Measurements from ENCODE around the gene MMS19.
"Not testable (repeated sequence)": the region's sequence is repeated elsewhere in the genome, so short reads cannot be mapped to it uniquely, and the experiment has no call there.

Gene MMS19

DNA sequence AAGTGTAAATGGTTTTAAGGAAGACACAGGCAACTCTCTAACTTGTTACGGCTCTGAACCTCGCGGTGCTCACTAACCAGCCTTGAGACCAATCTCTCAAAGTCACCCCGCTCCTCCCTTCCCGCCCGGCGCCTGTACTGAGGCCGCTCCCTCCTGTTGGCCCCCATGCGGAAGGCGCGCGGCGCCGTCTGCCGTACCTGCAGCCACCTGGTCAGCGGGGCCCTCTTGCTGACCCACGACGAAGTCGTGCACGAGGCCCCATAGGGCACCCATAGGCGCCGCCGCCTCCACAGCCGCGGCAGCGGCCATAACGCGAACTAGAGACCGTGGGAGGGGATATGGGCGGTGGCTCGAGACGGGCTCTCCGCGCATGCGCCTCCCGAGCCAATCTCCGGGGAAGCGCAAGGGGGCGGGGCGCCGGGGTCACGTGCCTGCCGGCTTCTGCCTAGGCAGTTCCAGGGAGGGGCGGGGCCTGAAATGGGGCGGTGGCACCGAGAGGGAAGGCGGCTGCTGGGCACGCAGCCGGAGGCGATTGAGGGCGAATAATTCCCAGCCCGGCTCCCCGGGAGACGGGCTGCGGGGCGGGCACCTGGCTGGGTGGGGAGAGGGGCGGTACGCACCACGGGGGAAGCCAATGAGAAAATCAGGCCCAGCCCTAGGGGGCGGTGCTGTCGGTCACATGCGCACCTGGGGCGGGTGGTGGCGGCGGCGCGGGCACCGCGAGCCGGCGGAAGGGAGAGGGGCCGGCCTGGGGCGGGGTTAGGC, at the start of gene MMS19:
Gene MMS19, minus strand, starts transcription at position 347 of the 765 bp plus-strand sequence. Its CDS starts 38 bp downstream, at position 309.
- peak; percentile 58 for DNase-seq

DNA sequence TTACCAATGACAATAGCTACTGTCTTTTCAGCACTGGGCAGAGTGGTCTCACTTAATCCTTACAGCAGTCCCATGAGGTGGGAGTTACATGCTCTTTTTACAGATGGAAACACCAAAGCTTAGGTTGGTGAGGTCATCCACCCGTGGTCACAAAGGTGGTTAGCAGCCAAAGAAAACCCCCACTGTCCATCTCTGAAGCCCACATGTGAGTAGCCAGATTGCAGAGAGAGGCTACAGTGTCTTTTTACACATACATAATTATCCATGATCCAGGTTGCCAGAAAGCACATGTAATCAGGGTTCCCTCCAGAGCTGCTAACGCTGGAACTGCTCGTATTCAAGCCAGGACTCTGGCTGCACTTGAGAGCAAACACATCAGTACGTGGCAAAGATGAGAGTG, 49.7 kb upstream of the MMS19 start:
- no peak for DNase-seq

DNA sequence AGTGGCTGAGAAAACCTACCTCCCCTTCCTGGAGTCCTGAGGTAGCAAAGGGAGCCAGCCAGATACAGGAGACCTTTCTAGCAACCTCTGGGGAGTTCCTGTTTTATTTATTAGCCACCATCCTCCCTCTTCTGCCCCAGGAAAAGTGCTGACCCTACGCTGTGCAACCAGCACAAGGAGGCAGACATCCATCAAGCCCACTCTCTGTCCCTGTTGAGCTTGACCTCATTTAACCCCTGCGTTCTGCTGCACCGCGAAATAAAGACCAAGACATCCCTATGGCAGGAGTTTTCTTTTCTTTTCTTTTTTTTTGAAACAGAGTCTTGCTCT, 49.0 kb upstream of the MMS19 start:
- no peak for DNase-seq

- no peak for DNase-seq
Observed at GRCh38 chr10:97546456-97547270, 48.4 kb upstream of the MMS19 start.

DNA sequence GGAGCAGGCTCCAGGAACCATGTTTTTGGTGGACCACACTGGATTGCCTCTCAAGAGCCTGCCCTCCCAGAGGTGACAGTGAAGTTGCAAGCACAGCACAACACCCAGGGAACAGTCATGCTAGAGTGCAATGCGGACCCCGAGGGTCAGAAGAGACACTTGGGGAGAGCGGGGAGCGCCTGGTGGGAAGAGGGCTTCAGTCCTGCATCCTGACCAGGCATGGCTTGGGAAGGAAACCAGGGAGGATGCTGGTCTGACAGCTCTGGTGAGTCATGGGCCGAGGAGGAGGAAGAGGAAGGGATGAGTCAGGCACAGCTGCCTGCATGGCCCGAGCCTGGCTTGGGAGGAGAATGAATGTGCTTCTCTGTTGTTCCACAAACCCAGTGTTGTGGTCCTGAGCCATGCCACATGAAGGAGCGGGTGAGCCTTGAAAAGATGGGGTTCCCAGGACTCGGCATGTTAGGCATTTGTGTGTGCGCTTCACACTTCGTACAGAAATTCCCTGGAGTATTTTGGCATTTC, 44.9 kb upstream of the MMS19 start:
- no peak for DNase-seq

DNA sequence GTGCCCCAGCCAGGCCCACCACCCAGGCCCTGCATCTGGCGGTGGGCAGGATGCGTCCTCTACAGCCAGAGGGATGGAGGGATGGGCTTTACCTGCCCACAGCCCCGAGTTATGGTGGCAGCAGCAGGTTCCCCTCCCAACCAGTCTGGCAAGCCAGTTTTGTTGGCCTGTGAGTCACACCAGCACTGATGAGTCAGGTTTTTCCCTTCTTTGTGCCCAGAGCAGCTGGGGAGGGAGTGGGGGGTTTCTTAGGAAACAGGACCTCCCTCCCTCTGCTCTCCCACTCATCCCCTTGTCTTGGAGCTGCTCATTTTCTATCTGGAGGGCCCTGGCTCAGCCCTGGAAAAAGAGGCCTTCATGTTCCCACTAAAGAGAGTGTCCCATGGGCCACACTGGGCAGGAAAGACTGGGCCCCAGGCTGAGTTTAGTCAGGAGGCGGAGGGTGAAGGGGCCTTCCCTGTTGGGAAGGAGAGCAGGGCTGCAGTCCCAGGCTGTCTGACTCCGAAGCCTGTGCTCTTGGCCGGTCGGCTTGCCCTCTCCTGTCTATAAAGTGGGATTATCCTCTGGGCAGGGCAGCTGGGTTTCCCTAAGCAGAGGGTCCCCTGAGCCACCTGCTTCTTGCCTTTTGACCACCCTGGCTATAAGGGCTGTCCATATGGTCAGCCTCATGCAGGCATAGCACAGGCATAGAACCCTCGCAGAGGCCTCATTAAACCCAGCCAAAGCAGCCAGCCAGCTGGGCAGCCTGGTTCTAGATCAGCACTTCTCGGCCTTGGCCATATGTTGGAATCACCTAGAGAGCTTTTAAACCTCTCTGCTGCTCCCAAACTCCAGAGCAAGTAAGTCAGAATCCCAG, 44.2 kb upstream of the MMS19 start:
- no peak for DNase-seq

DNA sequence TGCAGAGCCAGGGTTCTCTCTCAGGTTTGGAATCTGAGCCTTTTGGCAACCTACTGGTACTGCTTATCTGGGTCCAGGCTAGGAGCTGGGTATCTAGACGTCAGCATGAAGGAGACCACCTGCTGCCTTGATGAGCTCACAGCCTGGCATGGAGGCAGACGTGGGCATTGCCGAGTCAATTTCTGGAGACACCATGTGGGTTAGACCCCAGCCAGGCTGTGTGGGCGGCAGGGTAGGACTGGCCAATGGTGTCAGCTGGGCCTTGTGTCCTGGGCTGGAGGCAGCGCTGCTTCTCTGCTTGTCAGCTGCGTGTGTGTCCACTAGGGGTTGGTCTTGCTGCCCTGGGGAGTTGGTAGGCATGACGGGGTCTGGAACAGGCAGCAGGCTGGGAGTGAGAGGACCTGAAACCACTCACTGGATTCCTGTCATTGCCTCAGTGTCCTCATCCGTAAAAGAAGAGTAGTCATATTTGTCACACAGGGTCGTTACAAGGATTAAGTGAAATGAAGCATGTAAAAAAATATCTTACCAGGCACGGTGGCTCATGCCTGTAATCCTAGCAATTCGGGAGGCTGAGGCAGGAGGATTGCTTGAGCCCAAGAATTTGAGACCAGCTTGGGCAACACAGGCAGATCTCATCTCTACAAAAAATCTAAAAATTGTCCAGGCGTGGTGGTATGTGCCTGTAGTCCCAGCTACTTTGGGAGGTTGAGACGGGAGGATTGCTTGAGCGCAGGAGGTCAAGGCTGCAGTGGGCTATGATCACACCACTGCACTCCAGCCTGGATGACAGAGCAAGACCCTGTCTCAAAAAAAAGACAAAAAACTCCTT, 42.7 kb upstream of the MMS19 start:
- DNase-seq: no peak

DNA sequence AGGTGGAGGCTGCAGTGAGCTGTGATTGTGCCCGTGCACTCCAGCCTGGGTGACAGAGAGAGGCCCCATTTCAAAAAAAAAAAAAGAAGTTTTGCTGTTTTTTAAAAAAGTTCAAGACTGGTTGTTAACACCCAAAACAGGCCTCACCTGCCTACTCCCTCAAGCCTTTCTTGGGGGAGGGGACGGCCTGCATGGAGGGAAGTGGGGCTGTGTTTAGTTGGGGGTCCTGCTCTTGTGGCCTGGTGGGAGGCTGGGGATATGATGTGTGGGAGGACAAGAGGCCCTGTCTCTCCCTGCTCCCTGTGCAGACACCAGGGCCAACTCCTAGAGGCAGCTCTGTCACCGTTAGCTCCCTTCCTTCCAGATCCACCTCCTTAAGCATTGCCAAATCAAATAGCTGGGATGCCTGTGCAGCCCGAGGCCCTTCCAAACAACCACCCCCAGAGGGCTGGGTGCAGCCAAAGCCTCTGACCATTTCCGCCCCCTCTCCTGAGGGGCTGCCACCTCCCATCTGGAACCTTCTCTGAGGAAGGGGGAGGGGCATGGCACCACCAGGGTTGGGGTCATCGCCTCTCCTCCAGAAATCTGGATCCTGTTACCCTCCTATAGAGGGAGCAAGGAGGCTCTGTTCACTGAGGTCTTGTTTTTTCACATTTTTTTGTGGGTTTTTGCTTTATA, 41.4 kb upstream of the MMS19 start:
- DNase-seq: no peak

- DNase-seq: no peak
Observed at GRCh38 chr10:97538839-97539238, 40.6 kb upstream of the MMS19 start.

DNA sequence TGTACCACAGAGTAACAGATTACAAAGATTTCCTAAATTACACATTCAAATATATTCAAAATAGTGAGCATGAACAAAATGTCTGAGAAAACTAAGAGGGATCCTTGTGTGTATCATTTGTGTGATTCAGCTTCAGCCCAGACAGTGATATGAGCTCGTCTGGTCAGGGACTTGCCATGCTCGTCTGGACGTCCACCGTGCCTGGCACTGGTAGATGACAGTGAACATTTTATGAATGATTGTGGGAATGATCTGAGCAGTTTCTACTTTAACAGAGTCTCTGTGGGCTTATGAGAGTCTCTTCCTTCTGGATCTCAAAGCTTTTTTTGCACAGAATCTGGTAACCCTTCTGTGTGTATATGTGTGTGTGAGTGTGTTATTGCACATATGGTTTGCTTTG, 40.2 kb upstream of the MMS19 start:
- no peak for DNase-seq

DNA sequence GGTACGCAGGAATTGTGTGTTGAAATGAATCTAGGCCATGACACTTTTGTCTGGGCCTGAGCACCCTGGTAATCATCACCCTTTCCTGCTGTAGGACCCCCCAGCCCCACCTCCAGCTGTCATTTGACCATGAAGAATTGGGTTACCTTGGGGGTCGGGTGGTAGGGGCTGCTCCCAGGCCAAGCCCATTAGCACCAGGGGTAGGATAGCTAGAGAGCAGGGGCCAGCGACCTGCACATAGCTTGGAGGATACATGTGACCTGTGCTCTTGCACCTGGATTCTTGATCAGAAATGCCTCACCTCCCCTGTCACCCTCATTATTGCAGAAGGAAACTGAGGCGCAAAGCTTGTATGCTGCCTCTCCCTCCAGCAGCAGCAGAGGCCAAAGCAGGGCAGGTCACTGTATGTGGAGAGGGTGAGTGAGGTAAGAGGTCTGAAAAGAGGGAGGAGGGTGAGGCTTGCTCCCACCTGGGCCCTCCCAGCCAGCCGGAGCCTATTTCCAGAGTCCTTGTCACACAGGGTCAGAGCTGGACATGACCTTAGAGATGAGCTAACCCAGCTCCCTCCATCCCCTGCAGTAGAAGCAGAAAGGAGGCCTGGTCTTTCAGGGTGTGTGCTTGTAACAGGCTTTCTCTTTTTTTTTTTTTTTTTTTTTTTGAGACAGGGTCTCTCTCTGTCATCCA, 39.1 kb upstream of the MMS19 start:
- DNase-seq: no peak

DNA sequence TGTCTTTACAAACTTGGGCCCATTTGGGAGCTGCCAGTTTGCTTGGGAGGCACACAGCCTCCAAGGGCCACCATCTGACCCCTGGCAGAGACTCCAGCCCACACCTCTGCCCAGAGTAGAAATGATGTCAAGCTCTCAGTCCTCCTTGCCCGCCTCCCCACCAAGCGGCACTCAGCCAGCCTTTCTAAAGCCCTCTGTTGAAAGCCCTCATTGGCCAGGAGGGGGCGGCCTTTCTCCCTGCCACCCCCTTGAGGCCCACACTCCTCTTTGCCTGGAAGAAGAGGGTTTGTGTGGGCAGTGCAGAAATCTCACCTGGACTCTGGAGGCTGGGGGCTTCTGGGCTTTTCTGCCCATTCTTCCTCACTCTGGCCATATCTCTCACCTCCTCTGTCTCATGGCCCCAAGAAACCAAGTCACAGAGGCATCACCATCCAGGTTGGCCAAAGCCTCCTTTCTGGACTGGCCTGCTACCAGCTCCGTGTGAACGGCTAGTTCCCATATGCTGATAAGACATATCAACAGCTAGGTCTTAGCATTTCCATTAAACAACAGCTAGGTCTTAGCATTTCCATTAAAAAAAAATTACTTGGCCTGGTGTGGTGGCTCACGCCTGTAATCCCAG, 36.6 kb upstream of the MMS19 start:
- DNase-seq: no peak

DNA sequence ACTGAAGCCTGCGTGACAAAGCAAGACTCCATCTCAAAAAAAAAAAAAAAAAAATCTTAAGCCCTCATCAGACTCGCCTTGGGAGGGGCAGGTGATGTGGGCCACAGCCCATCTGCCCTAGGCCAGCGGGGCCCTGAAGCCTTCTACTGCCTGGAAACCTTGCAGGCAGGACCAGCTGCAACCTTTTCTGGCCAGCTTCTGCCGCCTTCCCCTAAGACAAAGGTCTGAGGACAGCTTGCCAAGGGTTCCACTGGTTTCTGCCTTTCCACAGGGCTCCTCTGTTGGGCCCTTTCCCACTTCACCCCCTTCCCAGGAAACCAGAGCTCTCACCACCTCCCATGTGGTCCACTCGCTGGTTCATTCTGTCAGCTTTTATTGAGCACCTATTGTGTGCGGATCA, 35.7 kb upstream of the MMS19 start:
- DNase-seq: no peak

DNA sequence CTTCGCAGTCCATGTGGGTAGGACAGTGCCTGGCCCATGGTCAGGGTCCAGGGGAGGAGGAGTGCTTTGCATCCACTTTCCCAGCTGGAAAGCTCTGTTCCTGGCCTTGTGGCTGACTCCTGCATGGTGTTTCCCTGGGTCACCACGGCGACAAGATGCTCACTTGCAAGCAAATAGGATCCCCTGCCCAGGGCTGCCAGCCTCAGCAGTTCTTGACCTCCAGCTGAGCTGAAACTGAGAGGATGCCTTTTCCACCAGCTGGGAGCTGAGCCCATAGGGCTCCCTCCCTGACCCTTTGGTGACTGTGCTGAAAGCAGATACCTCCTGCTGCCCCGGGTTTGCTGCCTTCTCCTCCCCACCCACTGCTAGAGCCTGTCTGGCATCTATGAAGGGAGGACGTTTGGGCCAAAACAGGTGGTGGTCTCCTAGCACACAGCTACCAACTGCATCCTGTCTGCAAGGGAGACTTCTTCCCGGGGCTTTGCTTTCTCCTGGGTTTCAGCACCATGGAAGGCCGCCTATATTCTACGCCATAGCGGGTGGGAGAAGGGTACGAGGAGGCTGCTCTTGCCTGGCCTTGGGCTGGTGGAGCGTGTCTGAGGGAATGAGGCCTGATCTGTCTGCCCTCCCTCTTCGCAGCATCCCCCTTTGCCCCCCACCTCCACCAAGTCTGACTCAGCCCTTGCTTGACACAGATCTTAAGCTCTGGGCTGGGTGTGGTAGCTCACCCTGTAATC, 34.9 kb upstream of the MMS19 start:
- no peak for DNase-seq

- DNase-seq: no peak
Observed at GRCh38 chr10:97531401-97531986, 33.3 kb upstream of the MMS19 start.

GRCh38 chr10:97529685-97530465, 31.7 kb upstream of the MMS19 start:
- no peak for DNase-seq

DNA sequence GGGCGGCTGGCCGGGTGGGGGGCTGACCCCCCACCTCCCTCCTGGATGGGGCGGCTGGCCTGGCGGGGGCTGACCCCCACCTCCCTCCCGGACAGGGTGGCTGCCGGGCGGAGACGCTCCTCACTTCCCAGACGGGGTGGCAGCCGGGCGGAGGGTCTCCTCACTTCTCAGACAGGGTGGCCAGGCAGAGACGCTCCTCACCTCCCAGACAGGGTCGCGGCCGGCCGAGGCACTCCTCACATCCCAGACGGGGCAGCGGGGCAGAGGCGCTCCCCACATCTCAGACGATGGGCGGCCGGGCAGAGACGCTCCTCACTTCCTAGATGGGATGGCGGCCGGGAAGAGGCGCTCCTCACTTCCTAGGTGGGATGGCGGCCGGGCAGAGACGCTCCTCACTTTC, 30.7 kb upstream of the MMS19 start:
- not testable (repeated sequence) for DNase-seq

DNA sequence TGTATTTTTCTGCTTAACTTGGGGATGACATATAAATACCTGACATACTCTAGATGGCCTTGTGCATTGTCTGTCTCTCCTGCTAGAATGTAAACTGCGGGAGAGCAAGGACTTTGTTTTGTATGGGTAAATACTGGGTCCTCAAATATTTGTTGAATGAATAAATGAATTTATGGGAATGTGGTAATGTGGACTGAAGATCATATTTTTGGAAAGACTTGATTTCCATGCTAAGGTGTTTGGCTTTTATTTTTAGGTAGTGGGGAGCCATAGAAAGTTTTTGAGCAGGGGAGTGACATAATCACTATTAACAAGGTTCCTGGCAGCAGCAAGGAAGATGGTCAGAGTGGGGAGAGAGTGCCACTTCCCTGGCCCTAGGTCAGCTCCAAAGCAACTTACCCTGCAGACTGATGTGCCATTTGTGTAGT, 27.5 kb upstream of the MMS19 start:
- no peak for DNase-seq

- DNase-seq: no peak
Observed at GRCh38 chr10:97525086-97525485, 26.9 kb upstream of the MMS19 start.
